ENCODE results near the gene NPC1L1. TPM values are rescaled to one million over a fixed set of nuclear protein-coding genes. Genes with fewer than 3 reads are reported as not detected.

The NPC1L1 gene
- total RNA-seq, 4 donors from 2014 or later, result 0.08 to 0.19 TPM; not detected in 2

DNA sequence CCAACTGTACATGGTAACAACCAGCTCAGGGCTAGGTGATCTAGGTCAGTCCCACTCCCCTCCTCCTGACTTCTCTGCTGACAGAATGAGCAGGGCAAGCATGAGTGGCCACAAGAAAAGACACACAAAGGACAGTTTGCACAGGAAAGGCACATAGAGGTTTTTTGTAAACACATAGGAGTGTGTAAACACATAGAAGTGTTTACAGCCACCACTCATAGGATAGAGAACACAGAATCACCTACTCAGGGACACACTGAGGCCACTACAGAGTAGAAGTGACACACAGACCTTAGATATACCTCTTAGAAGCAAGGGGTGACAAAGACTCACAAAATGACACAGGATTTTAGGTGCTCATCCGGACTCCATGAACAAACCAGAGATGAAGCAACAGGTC, 69.7 kb downstream of the NPC1L1 start:
- no peaks in the 10 kb centered on the region for H3K9me3 ChIP-seq
- peaks cover 0 to 80% (median 6%) of the 10 kb centered on the region in 3 donors for H3K36me3 ChIP-seq
- 89 to 100% methylated on average over 1 of the region's 1 CpG for WGBS, 2 donors
- H3K4me1 ChIP-seq, result peaks cover 4 to 29% (median 7%) of the 10 kb centered on the region in 3 donors
- H3K27ac ChIP-seq, result no peak overlapping the region
- no peaks in the 10 kb centered on the region for H3K27me3 ChIP-seq
- no peak overlapping the region for H3K4me3 ChIP-seq
- TF ChIP-seq, protein P1, sequence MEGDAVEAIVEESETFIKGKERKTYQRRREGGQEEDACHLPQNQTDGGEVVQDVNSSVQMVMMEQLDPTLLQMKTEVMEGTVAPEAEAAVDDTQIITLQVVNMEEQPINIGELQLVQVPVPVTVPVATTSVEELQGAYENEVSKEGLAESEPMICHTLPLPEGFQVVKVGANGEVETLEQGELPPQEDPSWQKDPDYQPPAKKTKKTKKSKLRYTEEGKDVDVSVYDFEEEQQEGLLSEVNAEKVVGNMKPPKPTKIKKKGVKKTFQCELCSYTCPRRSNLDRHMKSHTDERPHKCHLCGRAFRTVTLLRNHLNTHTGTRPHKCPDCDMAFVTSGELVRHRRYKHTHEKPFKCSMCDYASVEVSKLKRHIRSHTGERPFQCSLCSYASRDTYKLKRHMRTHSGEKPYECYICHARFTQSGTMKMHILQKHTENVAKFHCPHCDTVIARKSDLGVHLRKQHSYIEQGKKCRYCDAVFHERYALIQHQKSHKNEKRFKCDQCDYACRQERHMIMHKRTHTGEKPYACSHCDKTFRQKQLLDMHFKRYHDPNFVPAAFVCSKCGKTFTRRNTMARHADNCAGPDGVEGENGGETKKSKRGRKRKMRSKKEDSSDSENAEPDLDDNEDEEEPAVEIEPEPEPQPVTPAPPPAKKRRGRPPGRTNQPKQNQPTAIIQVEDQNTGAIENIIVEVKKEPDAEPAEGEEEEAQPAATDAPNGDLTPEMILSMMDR (IDR thresholded peaks at IDR 0.05), result no peak
- no peak for TF ChIP-seq POLR2A (IDR thresholded peaks at IDR 0.05)
- intact Hi-C loops (cut with DNase I), result loop anchor here (10.0 kb wide), 1 partner anchor 227 kb away; no protein-coding TSS in a partner anchor
- DNase-seq, result no peak

DNA sequence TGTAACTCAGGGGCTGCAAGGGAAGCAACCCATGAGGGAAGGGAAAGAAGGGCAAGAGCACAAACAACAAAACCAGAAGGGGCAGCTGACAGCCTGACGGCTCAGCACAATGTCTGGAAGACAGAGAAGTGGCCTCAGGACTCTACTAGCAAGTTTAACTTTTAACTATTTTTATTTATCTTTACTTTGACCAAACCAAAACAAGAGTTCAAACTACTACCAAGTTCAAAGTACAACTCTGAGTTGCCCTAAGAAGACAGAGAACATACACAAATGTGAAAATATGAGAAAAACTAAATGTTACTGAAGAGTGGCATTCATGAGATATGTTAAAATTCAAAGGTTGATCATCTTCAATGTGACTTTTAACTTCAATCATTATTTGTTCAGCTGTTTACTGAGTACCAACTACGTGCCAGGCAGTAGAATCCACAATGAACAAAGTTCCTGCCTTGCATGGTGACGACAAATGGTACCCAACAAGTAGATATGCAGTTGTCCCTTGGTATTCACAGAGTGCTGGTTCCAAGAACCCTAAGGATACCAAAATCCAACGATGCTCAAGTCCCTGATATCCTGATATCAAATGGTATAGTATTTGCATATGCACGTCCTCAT, 70.4 kb downstream of the NPC1L1 start:
- no peaks in the 10 kb centered on the region for H3K27me3 ChIP-seq
- peaks cover 0 to 80% (median 6%) of the 10 kb centered on the region in 3 donors for H3K36me3 ChIP-seq
- intact Hi-C loops (cut with DNase I), result loop anchor here (10.0 kb wide), 1 partner anchor 226 kb away; no protein-coding TSS in a partner anchor
- no peak overlapping the region for H3K4me3 ChIP-seq
- TF ChIP-seq POLR2A (IDR thresholded peaks at IDR 0.05), result no peak
- TF ChIP-seq, protein P1 (IDR thresholded peaks at IDR 0.05), result no peak
- H3K9me3 ChIP-seq, result no peaks in the 10 kb centered on the region
- peaks cover 4 to 29% (median 7%) of the 10 kb centered on the region in 3 donors for H3K4me1 ChIP-seq
- no peak for DNase-seq
- 77 to 98% methylated on average over 5 of the region's 5 CpGs for WGBS, 2 donors
- no peak overlapping the region for H3K27ac ChIP-seq

DNA sequence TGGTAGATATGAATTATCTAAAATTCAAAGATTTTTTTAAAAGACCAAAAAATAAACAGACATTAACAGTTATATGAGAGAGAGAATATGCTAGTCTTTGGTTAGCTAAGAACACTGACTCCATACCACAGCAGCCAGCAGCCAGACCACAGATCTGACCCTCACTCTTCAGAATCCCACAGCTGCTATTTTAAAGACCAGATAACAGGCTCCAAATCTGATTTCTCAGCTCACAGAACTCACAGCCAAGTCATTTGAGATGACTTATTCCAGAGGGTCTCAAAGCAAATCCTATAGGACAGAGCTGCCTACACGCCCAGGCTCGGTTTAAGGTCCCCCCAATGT, 71.0 kb downstream of the NPC1L1 start:
- H3K36me3 ChIP-seq, result peaks cover 0 to 80% (median 6%) of the 10 kb centered on the region in 3 donors
- intact Hi-C loops (cut with DNase I), result loop anchor here (10.0 kb wide), 1 partner anchor 225 kb away; no protein-coding TSS in a partner anchor
- WGBS, 2 donors, result 94 to 100% methylated on average over 2 of the region's 2 CpGs

DNA sequence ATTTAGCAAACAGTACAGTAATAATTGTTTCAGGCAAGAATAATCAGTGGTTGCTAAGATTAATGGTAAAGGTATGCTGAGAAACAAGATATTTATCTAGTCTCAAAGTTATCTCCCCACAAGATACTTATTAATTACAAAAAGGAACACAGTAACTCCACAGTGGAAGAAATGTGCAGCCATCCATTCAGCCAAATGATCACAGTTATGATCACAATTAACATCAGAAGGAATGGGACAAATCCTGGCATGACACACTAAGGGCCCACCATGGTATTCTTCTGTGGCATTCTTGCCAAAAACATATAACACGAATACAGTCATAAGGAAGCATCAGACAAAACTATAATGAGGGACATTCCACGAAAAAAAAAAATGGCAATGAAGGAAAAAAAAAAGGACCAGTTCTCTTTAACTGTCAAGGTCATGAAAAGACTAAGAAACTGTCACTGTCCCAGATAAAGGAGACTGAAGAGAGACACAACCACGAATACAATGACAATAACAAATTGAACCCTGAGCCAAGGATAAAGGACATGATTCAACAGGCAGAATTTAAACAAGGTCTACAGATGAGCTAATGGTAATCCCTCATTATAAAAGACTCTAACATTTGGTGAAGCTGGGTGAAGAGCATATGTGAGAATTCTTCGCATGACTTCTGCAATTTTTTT, 71.5 kb downstream of the NPC1L1 start:
- H3K9me3 ChIP-seq, result no peaks in the 10 kb centered on the region
- no peaks in the 10 kb centered on the region for H3K27me3 ChIP-seq
- peaks cover 4 to 29% (median 7%) of the 10 kb centered on the region in 3 donors for H3K4me1 ChIP-seq
- no peak for DNase-seq
- peaks cover 0 to 80% (median 6%) of the 10 kb centered on the region in 3 donors for H3K36me3 ChIP-seq
- TF ChIP-seq, protein P1 (IDR thresholded peaks at IDR 0.05), result no peak
- TF ChIP-seq POLR2A (IDR thresholded peaks at IDR 0.05), result no peak
- 42 to 50% methylated on average over 4 of the region's 4 CpGs for WGBS, 2 donors
- no peak overlapping the region for H3K4me3 ChIP-seq
- no peak overlapping the region for H3K27ac ChIP-seq
- intact Hi-C loops (cut with DNase I), result loop anchor here (10.0 kb wide), 1 partner anchor 225 kb away; no protein-coding TSS in a partner anchor

More for the DNA sequence above, 71.0 kb downstream of the NPC1L1 start:
- no peak overlapping the region for H3K27ac ChIP-seq
- DNase-seq, result no peak
- H3K4me1 ChIP-seq, result peaks cover 4 to 29% (median 7%) of the 10 kb centered on the region in 3 donors
- no peaks in the 10 kb centered on the region for H3K27me3 ChIP-seq
- no peaks in the 10 kb centered on the region for H3K9me3 ChIP-seq
- TF ChIP-seq POLR2A (IDR thresholded peaks at IDR 0.05), result no peak
- TF ChIP-seq, protein P1 (IDR thresholded peaks at IDR 0.05), result no peak
- no peak overlapping the region for H3K4me3 ChIP-seq

DNA sequence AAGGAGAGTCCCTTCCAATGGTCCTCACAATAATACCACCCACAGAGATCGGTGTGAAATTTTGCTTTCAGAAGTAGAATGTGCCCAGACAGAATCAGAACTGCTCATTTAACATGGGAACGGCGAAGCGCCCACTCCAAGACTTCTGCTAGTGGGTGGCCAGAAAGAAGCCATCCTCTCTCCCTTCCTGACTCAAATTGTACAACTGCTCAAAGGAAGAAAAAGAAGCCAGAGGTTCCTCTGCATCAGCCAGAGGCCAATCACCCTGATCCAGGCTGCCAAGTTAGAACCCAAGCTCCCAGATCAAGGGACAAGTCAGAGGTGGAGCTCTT, 73.9 kb downstream of the NPC1L1 start:
- no peak for TF ChIP-seq POLR2A (IDR thresholded peaks at IDR 0.05)
- TF ChIP-seq, protein P1 (IDR thresholded peaks at IDR 0.05), result no peak
- H3K27me3 ChIP-seq, result no peaks in the 10 kb centered on the region
- intact Hi-C loops (cut with DNase I), result no loop called here

More for the DNA sequence above, 73.9 kb downstream of the NPC1L1 start:
- DNase-seq, result no peak
- Histone ChIP-seq H3K36me3 (peaks cover 0 to 82% (median 6%) of the 10 kb centered on the region in 3 donors), H3K27ac (no peak overlapping the region), H3K4me3 (no peak overlapping the region), H3K4me1 (peaks cover 4 to 17% (median 7%) of the 10 kb centered on the region in 3 donors), H3K9me3 (no peaks in the 10 kb centered on the region)
- 86 to 98% methylated on average over 4 of the region's 4 CpGs for WGBS, 2 donors

Measured in esophagus squamous epithelium (tissue), 5 donors.